HUES48 (cell line): Measurements from ENCODE around the gene WDR90.
A peak's percentile ranks its signal among the peaks of the same experiment; 100 is the strongest.

Experiments
- H3K27ac ChIP-seq: one replicate; pipeline ENCODE4 v1.7.0; 2013; ENCODE audit warnings: low read depth, low read length, inconsistent platforms
- H3K27me3 ChIP-seq: 2 replicates; pipeline ENCODE4 v1.6.1; 2013; ENCODE audit warnings: mild to moderate bottlenecking, low read length; ENCODE audit not compliant: control insufficient read depth, insufficient read depth
- H3K36me3 ChIP-seq: 2 replicates; pipeline ENCODE4 v1.6.1; 2013; ENCODE audit warnings: low read length; ENCODE audit not compliant: control insufficient read depth, insufficient read depth
- H3K4me1 ChIP-seq: 2 replicates; pipeline ENCODE4 v1.6.1; 2013; ENCODE audit warnings: mild to moderate bottlenecking, low read length; ENCODE audit not compliant: control insufficient read depth, insufficient read depth
- H3K4me3 ChIP-seq: 2 replicates; pipeline ENCODE4 v1.5.1; 2013; ENCODE audit warnings: mild to moderate bottlenecking, low read depth, low read length
- H3K9ac ChIP-seq: 2 replicates; pipeline ENCODE4 v1.6.1; 2013; ENCODE audit warnings: mild to moderate bottlenecking, low read depth, low read length, moderate library complexity
- H3K9me3 ChIP-seq: 2 replicates; pipeline ENCODE4 v1.6.1; 2013; ENCODE audit warnings: low read length; ENCODE audit not compliant: control insufficient read depth, insufficient read depth

Gene WDR90

GRCh38 chr16:695355-696089 lies 46.4 kb downstream of the WDR90 start:
- Histone ChIP-seq H3K9ac (peak overlapping the region; percentile 45; the same call in 1 of the 2 replicates), H3K27me3 (peaks cover 71% of the 10 kb centered on the region), H3K36me3 (no peaks in the 10 kb centered on the region), H3K9me3 (no peaks in the 10 kb centered on the region), H3K4me3 (peak overlapping the region; percentile 74), H3K27ac (no peak overlapping the region), H3K4me1 (no peaks in the 10 kb centered on the region)

GRCh38 chr16:698911-699671 lies 49.9 kb downstream of the WDR90 start:
- no peaks in the 10 kb centered on the region for H3K36me3 ChIP-seq
- no peaks in the 10 kb centered on the region for H3K9me3 ChIP-seq
- H3K27ac ChIP-seq: no peak overlapping the region
- H3K27me3 ChIP-seq: peaks cover 80% of the 10 kb centered on the region
- no peak overlapping the region for H3K4me3 ChIP-seq
- no peaks in the 10 kb centered on the region for H3K4me1 ChIP-seq
- H3K9ac ChIP-seq: no peak overlapping the region

GRCh38 chr16:700684-701584 lies 51.8 kb downstream of the WDR90 start:
- Histone ChIP-seq H3K9ac (no peak overlapping the region), H3K27me3 (peaks cover 78% of the 10 kb centered on the region), H3K9me3 (no peaks in the 10 kb centered on the region), H3K27ac (no peak overlapping the region), H3K4me3 (peak overlapping the region; percentile 35; the same call in 1 of the 2 replicates), H3K4me1 (no peaks in the 10 kb centered on the region), H3K36me3 (no peaks in the 10 kb centered on the region)

- Histone ChIP-seq H3K36me3 (no peaks in the 10 kb centered on the region), H3K9ac (no peak overlapping the region), H3K4me3 (no peak overlapping the region), H3K27ac (no peak overlapping the region), H3K4me1 (no peaks in the 10 kb centered on the region), H3K27me3 (peaks cover 87% of the 10 kb centered on the region), H3K9me3 (no peaks in the 10 kb centered on the region)
These were observed 53.2 kb downstream of the WDR90 start for GRCh38 chr16:702341-702740.

- Histone ChIP-seq H3K4me1 (no peaks in the 10 kb centered on the region), H3K36me3 (no peaks in the 10 kb centered on the region), H3K9ac (no peak overlapping the region), H3K27ac (no peak overlapping the region), H3K9me3 (no peaks in the 10 kb centered on the region), H3K4me3 (no peak overlapping the region), H3K27me3 (peaks cover 94% of the 10 kb centered on the region)
These were observed 54.2 kb downstream of the WDR90 start for GRCh38 chr16:703406-703805.

DNA sequence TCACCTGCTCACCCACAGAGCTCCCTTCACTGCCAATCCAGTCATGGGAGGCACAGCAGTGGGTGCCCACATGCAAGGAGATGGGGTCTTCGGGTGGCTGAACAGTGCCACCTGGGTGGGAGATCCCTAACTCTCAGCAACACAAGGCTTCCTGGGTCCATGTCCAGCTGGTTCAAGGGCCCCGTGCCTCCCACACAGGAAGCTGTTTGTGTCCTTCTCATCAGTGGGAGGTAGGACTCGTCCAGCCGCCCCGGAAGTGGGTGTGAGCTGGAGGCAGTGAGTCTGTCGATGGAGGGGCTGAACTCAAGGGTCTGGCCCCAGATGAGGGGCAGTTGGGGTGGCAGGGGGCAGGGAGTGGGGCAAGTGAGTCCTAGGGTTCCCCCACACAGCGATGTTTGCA lies 54.9 kb downstream of the WDR90 start:
- Histone ChIP-seq H3K4me3 (no peak overlapping the region), H3K9ac (no peak overlapping the region), H3K27ac (no peak overlapping the region), H3K36me3 (no peaks in the 10 kb centered on the region), H3K9me3 (no peaks in the 10 kb centered on the region), H3K4me1 (no peaks in the 10 kb centered on the region), H3K27me3 (peaks cover 96% of the 10 kb centered on the region)

- no peaks in the 10 kb centered on the region for H3K9me3 ChIP-seq
- H3K36me3 ChIP-seq: no peaks in the 10 kb centered on the region
- no peak overlapping the region for H3K9ac ChIP-seq
- no peaks in the 10 kb centered on the region; the same call in 1 of the 2 replicates for H3K4me1 ChIP-seq
- peaks cover 95% of the 10 kb centered on the region for H3K27me3 ChIP-seq
- H3K4me3 ChIP-seq: peak overlapping the region; percentile 35; the same call in 1 of the 2 replicates
- no peak overlapping the region for H3K27ac ChIP-seq
These were observed 55.6 kb downstream of the WDR90 start for GRCh38 chr16:704552-705380.

DNA sequence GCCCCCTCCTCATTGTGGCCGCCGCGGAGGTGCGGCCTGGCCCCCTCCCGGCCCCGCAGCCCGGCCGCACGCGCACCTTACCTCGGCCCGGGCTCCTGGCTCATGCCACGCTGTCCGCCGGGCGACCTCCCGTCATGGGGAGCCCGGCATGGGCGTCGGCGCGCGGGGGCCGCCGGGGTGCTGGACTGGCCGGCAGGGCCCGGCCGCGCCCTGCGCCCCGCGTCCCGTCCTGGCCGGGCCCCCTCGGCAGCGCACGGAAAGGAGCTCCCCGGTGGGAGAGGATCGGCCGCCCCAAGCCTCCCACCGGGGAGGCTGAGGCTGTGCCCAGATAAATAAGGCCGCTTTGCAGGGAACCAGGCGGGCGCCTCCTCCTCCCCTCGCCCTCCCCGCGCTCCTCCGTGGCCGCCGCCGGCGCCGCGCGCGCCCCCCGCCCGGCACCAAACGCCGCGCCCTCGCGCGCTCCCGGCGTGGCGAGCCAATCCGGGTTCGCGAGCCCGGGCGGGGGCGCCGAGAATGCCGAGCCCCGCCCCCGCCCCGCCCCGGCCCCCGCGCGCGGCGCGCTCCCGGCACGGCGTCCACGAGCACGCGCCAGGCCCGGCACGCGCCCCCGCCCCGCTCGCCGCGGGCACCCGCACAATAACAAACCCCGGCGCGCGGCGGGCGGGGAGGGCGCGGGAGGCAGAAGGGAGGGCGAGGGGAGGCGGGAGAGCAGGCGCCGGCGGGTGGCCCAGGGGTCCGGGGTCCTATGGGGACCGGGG lies 56.4 kb downstream of the WDR90 start, which contains the start of gene FBXL16:
TSS of gene FBXL16 (minus strand) at position 371 of the 758 bp plus-strand sequence. CDS start 8,396 bp downstream, outside the sequence.
- Histone ChIP-seq H3K9me3 (no peaks in the 10 kb centered on the region), H3K36me3 (no peaks in the 10 kb centered on the region), H3K9ac (no peak within 1 kb of the TSS), H3K27me3 (peaks cover 87% of the 10 kb centered on the region), H3K4me1 (peaks cover 2% of the 10 kb centered on the region; the same call in 1 of the 2 replicates), H3K27ac (no peak within 1 kb of the TSS), H3K4me3 (peak within 1 kb of the TSS; percentile 57)

DNA sequence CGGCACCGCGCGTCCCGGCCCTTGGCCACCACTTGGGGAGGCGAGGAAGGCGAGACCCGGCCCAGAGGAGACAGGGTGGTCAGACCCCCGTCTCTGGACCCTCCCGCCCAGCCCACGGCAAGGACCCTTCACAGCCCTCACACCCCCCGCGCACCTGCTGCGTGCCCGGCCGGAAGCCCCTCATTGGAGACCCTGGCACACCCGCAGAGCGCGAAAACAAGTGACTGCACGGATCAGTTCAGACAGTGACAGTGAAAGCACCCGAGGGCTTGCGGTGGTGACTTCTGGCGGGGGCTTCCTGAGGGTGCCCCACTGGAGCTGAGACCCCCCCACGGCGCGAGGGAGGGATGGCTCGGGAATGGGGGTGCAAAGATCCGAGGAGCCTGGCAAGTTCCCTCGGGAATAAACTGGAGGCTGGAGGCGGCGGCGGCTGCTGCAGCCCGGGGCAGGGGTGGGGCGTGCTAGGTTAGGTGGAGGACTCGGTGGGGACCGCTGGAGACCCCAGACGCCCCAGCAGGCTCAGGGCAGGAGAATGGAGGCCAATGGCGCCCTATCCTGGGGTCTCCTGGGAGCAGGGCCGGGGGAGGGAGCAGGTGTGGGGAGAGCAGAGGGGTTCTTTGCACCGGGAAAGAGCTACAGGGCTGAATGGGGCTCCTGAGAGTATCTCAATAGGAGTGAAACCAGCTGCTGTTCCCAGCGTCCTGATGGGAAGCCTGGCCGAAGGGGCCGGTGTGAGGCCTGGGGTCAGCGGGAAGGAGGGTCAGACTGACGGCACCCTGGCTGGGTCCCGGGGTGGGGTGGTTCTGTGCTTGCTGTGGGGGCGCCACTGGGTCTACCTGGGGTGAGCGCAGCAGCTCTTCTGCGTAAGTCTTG lies 57.3 kb downstream of the WDR90 start:
- H3K27ac ChIP-seq: no peak overlapping the region

More for the DNA sequence above, 57.3 kb downstream of the WDR90 start:
- Histone ChIP-seq H3K36me3 (no peaks in the 10 kb centered on the region), H3K4me3 (peak overlapping the region; percentile 49), H3K9me3 (no peaks in the 10 kb centered on the region), H3K9ac (no peak overlapping the region), H3K4me1 (peaks cover 2% of the 10 kb centered on the region; the same call in 1 of the 2 replicates), H3K27me3 (peaks cover 79% of the 10 kb centered on the region)
